Osteoblast (primary cell): ENCODE measurements around the gene LRRTM4. TPM values are rescaled to one million over a fixed set of nuclear protein-coding genes. Genes with fewer than 3 reads are reported as not detected.

Experiments used
- DNase-seq: peaks from one replicate; pipeline ENCODE4 v3.0.0; 2011; ENCODE audit warnings: low spot score, mixed read lengths; ENCODE audit not compliant: insufficient read length; ENCODE audit errors: missing footprints
- H2AFZ ChIP-seq: 2 replicates; pipeline ENCODE4 v1.6.0; 2011; ENCODE audit warnings: mild to moderate bottlenecking, low read length
- H3K27ac ChIP-seq: 2 replicates; pipeline ENCODE4 v1.5.1; 2011; ENCODE audit warnings: mild to moderate bottlenecking, low read depth, low read length, moderate library complexity
- H3K27me3 ChIP-seq: 2 replicates; pipeline ENCODE4 v1.6.0; 2012; ENCODE audit warnings: mild to moderate bottlenecking, control low read depth, inconsistent platforms, low read length, moderate library complexity; ENCODE audit not compliant: insufficient read depth
- H3K36me3 ChIP-seq: 2 replicates; pipeline ENCODE4 v1.5.1; 2011; ENCODE audit warnings: mild to moderate bottlenecking, low read length, control low read depth, moderate library complexity; ENCODE audit not compliant: insufficient read depth
- H3K4me1 ChIP-seq: 2 replicates; pipeline ENCODE4 v1.5.1; 2011; ENCODE audit warnings: mild to moderate bottlenecking, low read length, control low read depth, moderate library complexity; ENCODE audit not compliant: insufficient read depth
- H3K4me2 ChIP-seq: 2 replicates; pipeline ENCODE4 v1.6.0; 2011; ENCODE audit warnings: mild to moderate bottlenecking, low read length; ENCODE audit not compliant: insufficient read depth
- H3K4me3 ChIP-seq: fragments of 200-600 bp; sonication (generic); 3 replicates; pipeline ENCODE4 v1.5.1; 2012; ENCODE audit warnings: mild to moderate bottlenecking, low read length, inconsistent platforms; ENCODE audit not compliant: insufficient read depth
- H3K79me2 ChIP-seq: 2 replicates; pipeline ENCODE4 v1.6.0; 2012; ENCODE audit warnings: mild to moderate bottlenecking, low read length, control low read depth, inconsistent platforms; ENCODE audit not compliant: insufficient read depth
- H3K9me3 ChIP-seq: 2 replicates; pipeline ENCODE4 v1.5.1; 2011; ENCODE audit warnings: low read depth, low read length, control low read depth
- H4K20me1 ChIP-seq: 2 replicates; pipeline ENCODE4 v1.6.0; 2012; ENCODE audit warnings: mild to moderate bottlenecking, low read length, control low read depth; ENCODE audit not compliant: insufficient read depth
- CTCF ChIP-seq: IDR thresholded peaks from 2 replicates; pipeline ENCODE4 v1.5.1; 2011; ENCODE audit warnings: mild to moderate bottlenecking, low read depth, low read length, moderate library complexity; ENCODE audit errors: extremely low read depth
- total RNA-seq: library from RNA; depleted of rRNA; stranded (reverse); fragments of >200 nt; gene quantifications from 2 replicates; pipeline ENCODE4 v1.2.3, GENCODE V29; 2012

The LRRTM4 gene
- total RNA-seq, 1 donor: not detected

DNA sequence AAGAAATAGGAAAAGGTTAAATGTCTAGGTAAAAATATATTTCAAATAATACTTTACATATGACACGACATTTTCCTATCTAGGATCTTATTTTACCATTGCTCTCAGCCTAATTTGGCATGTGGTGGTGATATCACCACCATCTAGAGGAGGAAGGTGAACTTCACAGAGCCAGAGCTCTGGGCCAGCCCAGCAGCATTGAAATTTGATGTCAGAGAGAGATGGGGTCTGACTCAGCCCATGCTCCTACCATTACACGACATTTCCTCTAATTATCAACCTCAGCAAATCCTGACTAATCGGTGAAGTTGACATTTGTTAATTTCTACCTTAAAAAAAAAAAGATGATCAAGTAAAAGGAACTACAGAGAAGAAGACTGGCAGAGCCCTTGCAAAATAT, 42.3 kb downstream of the LRRTM4 start:
- Histone ChIP-seq H2AFZ (no peak overlapping the region), H3K27me3 (no peaks in the 10 kb centered on the region), H3K4me3 (no peak overlapping the region), H3K36me3 (no peaks in the 10 kb centered on the region), H3K4me1 (no peaks in the 10 kb centered on the region), H3K27ac (no peak overlapping the region), H3K9me3 (no peaks in the 10 kb centered on the region), H3K79me2 (no peaks in the 10 kb centered on the region), H4K20me1 (no peaks in the 10 kb centered on the region), H3K4me2 (no peak overlapping the region)
- no peak for DNase-seq
- TF ChIP-seq CTCF: no peak

- no peaks in the 10 kb centered on the region for H3K36me3 ChIP-seq
- H3K4me2 ChIP-seq: no peak overlapping the region
- no peaks in the 10 kb centered on the region for H3K4me1 ChIP-seq
- DNase-seq: no peak
- no peak overlapping the region for H2AFZ ChIP-seq
- no peak overlapping the region for H3K27ac ChIP-seq
- no peaks in the 10 kb centered on the region for H3K79me2 ChIP-seq
- H3K9me3 ChIP-seq: no peaks in the 10 kb centered on the region
- TF ChIP-seq CTCF: no peak
- H4K20me1 ChIP-seq: no peaks in the 10 kb centered on the region
- no peak overlapping the region for H3K4me3 ChIP-seq
- no peaks in the 10 kb centered on the region for H3K27me3 ChIP-seq
Measured at GRCh38 chr2:77479395-77479794, 42.8 kb downstream of the LRRTM4 start.

DNA sequence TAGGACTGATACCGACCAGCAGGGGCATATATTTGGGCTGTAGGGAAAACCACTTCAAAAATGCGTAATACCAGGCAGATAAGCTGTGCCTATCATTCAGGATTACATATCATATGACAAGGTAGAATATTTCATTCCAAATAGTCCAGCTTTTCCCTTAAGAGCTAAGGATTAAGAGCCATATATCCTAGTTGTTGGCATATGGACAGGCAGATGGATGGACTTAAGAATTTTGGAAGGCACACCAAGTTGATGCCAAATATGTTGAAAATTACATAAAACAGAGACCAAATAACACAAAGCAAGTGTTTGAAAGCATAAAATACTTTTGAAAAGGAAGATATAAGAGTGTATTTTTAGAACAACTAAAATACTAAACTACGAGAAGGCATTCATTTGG, 52.1 kb downstream of the LRRTM4 start:
- no peaks in the 10 kb centered on the region for H3K27me3 ChIP-seq
- TF ChIP-seq CTCF: no peak
- H2AFZ ChIP-seq: no peak overlapping the region
- H3K4me3 ChIP-seq: no peak overlapping the region
- no peaks in the 10 kb centered on the region for H3K9me3 ChIP-seq
- H3K4me2 ChIP-seq: no peak overlapping the region
- no peak for DNase-seq
- no peaks in the 10 kb centered on the region for H4K20me1 ChIP-seq
- H3K36me3 ChIP-seq: no peaks in the 10 kb centered on the region
- no peaks in the 10 kb centered on the region for H3K79me2 ChIP-seq
- no peak overlapping the region for H3K27ac ChIP-seq
- no peaks in the 10 kb centered on the region for H3K4me1 ChIP-seq

- no peaks in the 10 kb centered on the region for H3K4me1 ChIP-seq
- H2AFZ ChIP-seq: no peak overlapping the region
- no peaks in the 10 kb centered on the region for H3K79me2 ChIP-seq
- no peak overlapping the region for H3K4me3 ChIP-seq
- no peaks in the 10 kb centered on the region for H3K36me3 ChIP-seq
- DNase-seq: no peak
- H3K27me3 ChIP-seq: no peaks in the 10 kb centered on the region
- no peaks in the 10 kb centered on the region for H3K9me3 ChIP-seq
- no peak overlapping the region for H3K4me2 ChIP-seq
- H3K27ac ChIP-seq: no peak overlapping the region
- TF ChIP-seq CTCF: no peak
- H4K20me1 ChIP-seq: no peaks in the 10 kb centered on the region
Measured at GRCh38 chr2:77469106-77469505, 53.1 kb downstream of the LRRTM4 start.
